Mesenchymal stem cell (in vitro differentiated cells and primary cell): Measurements from ENCODE around the gene MAST2.

Source experiments
- DNase-seq: peaks from one replicate; pipeline ENCODE4 v3.0.0-alpha.2; 2013
- H2AFZ ChIP-seq: one replicate; pipeline ENCODE4 v1.6.1; 2013; ENCODE audit warnings: low read depth, mild to moderate bottlenecking, control low read depth, inconsistent platforms, low read length, moderate library complexity
- H2AK5ac ChIP-seq: 2 replicates; pipeline ENCODE4 v1.6.1; 2013; ENCODE audit warnings: low read length, moderate library complexity, mild to moderate bottlenecking, inconsistent platforms; ENCODE audit not compliant: severe bottlenecking
- H2BK120ac ChIP-seq: one replicate; pipeline ENCODE4 v1.6.1; 2013; ENCODE audit warnings: low read depth, mild to moderate bottlenecking, inconsistent platforms, low read length, moderate library complexity
- H2BK12ac ChIP-seq, 2 experiments: one replicate each; pipeline ENCODE4 v1.6.1; 2013; ENCODE audit warnings: inconsistent platforms in 2 of 2, low read length in 2 of 2, mild to moderate bottlenecking in 2 of 2, moderate library complexity in 2 of 2, control low read depth in 1 of 2
- H2BK15ac ChIP-seq: one replicate; pipeline ENCODE4 v1.6.1; 2013; ENCODE audit warnings: mild to moderate bottlenecking, low read depth, inconsistent platforms; ENCODE audit not compliant: poor library complexity, severe bottlenecking
- H2BK5ac ChIP-seq: 2 replicates; pipeline ENCODE4 v1.6.1; 2013; ENCODE audit warnings: low read depth, mild to moderate bottlenecking, low read length, control low read depth, inconsistent platforms; ENCODE audit not compliant: poor library complexity, severe bottlenecking
- H3K14ac ChIP-seq, 2 experiments: one replicate each; pipeline ENCODE4 v1.6.1; 2013; ENCODE audit warnings: inconsistent platforms in 2 of 2, low read length in 2 of 2, control low read depth in 1 of 2, mild to moderate bottlenecking in 1 of 2, moderate library complexity in 1 of 2
- H3K18ac ChIP-seq, 2 experiments: one replicate each; pipeline ENCODE4 v1.6.1; 2013; ENCODE audit warnings: inconsistent platforms in 2 of 2, low read length in 2 of 2, control low read depth in 1 of 2, low read depth in 1 of 2, mild to moderate bottlenecking in 1 of 2
- H3K23ac ChIP-seq, 2 experiments: one replicate each; pipeline ENCODE4 v1.6.1; 2013; ENCODE audit warnings: inconsistent platforms in 2 of 2, low read length in 2 of 2, mild to moderate bottlenecking in 2 of 2, moderate library complexity in 2 of 2, control low read depth in 1 of 2
- H3K27ac ChIP-seq: 2 replicates; pipeline ENCODE4 v1.5.1; 2013; ENCODE audit warnings: mild to moderate bottlenecking, moderate library complexity, low read length, control low read depth, inconsistent platforms; ENCODE audit not compliant: poor library complexity, severe bottlenecking
- H3K27me3 ChIP-seq, 2 experiments: 2 replicates each; pipeline versions ENCODE4 v1.6.1 to v1.7.0; 2013; ENCODE audit warnings: low read length in 2 of 2, mild to moderate bottlenecking in 2 of 2, moderate library complexity in 2 of 2, control low read depth in 1 of 2, inconsistent platforms in 1 of 2; ENCODE audit not compliant: control insufficient read depth in 1 of 2, insufficient read depth in 1 of 2
- H3K36me3 ChIP-seq, 2 experiments: 2 replicates each; pipeline versions ENCODE4 v1.6.1 to v1.7.0; 2013; ENCODE audit warnings: low read length in 2 of 2, control low read depth in 1 of 2, inconsistent platforms in 1 of 2, low read depth in 1 of 2, mild to moderate bottlenecking in 1 of 2; ENCODE audit not compliant: insufficient read depth in 2 of 2, control insufficient read depth in 1 of 2
- H3K4ac ChIP-seq, 2 experiments: one replicate each; pipeline ENCODE4 v1.6.1; 2013; ENCODE audit warnings: inconsistent platforms in 2 of 2, low read length in 2 of 2, mild to moderate bottlenecking in 2 of 2, moderate library complexity in 2 of 2, control low read depth in 1 of 2, low read depth in 1 of 2
- H3K4me1 ChIP-seq: 2 replicates; pipeline ENCODE4 v1.6.1; 2013; ENCODE audit warnings: low read depth, low read length, control low read depth; ENCODE audit not compliant: control insufficient read depth, insufficient read depth
- H3K4me2 ChIP-seq: 2 replicates; pipeline ENCODE4 v1.6.1; 2013; ENCODE audit warnings: low read length, mild to moderate bottlenecking, inconsistent platforms; ENCODE audit not compliant: poor library complexity, severe bottlenecking
- H3K4me3 ChIP-seq, 2 experiments: 2 replicates each; pipeline versions ENCODE4 v1.5.1 to v1.7.0; 2013; ENCODE audit warnings: low read length in 2 of 2, mild to moderate bottlenecking in 2 of 2, control low read depth in 1 of 2, low read depth in 1 of 2; ENCODE audit not compliant: insufficient read depth in 1 of 2
- H3K79me1 ChIP-seq: replicated peaks from 2 replicates; pipeline ENCODE4 v1.6.1; 2013; ENCODE audit warnings: mild to moderate bottlenecking, control low read depth, low read length, inconsistent platforms; ENCODE audit not compliant: poor library complexity, severe bottlenecking
- H3K9ac ChIP-seq: 2 replicates; pipeline ENCODE4 v1.7.0; 2013; ENCODE audit warnings: mild to moderate bottlenecking, low read length, moderate library complexity
- H3K9me3 ChIP-seq: 2 replicates; pipeline ENCODE4 v1.7.0; 2013; ENCODE audit warnings: mild to moderate bottlenecking, low read length; ENCODE audit not compliant: control insufficient read depth
- H4K8ac ChIP-seq: one replicate; pipeline ENCODE4 v1.6.1; 2013; ENCODE audit warnings: inconsistent platforms, mild to moderate bottlenecking, low read length, moderate library complexity
- H4K91ac ChIP-seq: one replicate; pipeline ENCODE4 v1.6.1; 2013; ENCODE audit warnings: mild to moderate bottlenecking, low read length, inconsistent platforms
- WGBS: methylation state at CpG from one replicate; pipeline ENCODE4 v1.1.7; 2013; ENCODE audit warnings: mixed read lengths; 5-methylcytosine and 5-hydroxymethylcytosine counted together

The MAST2 gene

GRCh38 chr1:45979074-45979777 is 175.8 kb downstream of the MAST2 start:
- Histone ChIP-seq H3K23ac (no peak overlapping the region), H2AFZ (no peak overlapping the region), H4K8ac (no peak overlapping the region), H3K79me1 (peaks cover 6% of the 10 kb centered on the region), H3K9ac (peak overlapping the region; percentile 45), H3K4me1 (peaks cover 7% of the 10 kb centered on the region), H3K18ac (no peak overlapping the region), H2BK15ac (no peak overlapping the region), H3K27me3 (no peaks in the 10 kb centered on the region), H3K4me2 (no peak overlapping the region), H3K4ac (no peak overlapping the region), H2BK12ac (no peak overlapping the region), H2BK5ac (no peak overlapping the region), H3K9me3 (no peaks in the 10 kb centered on the region), H3K27ac (peak overlapping the region; percentile 69), H3K4me3 (no peak overlapping the region), H3K36me3 (no peaks in the 10 kb centered on the region), H2AK5ac (no peak overlapping the region), H2BK120ac (no peak overlapping the region), H3K14ac (no peak overlapping the region), H4K91ac (no peak overlapping the region)
- 41% methylated on average over 2 of the region's 2 CpGs for WGBS
- DNase-seq = peak; percentile 66

GRCh38 chr1:45979778-45980176 is 176.4 kb downstream of the MAST2 start:
- Histone ChIP-seq H2AK5ac (no peak overlapping the region), H3K4me1 (peaks cover 7% of the 10 kb centered on the region), H3K36me3 (no peaks in the 10 kb centered on the region), H3K18ac (no peak overlapping the region), H4K91ac (no peak overlapping the region), H3K4me3 (no peak overlapping the region), H3K4ac (no peak overlapping the region), H3K79me1 (peaks cover 6% of the 10 kb centered on the region), H2BK5ac (no peak overlapping the region), H3K4me2 (no peak overlapping the region), H3K14ac (no peak overlapping the region), H2BK12ac (no peak overlapping the region), H3K9me3 (no peaks in the 10 kb centered on the region), H2BK15ac (no peak overlapping the region), H3K27ac (peak overlapping the region; percentile 69), H4K8ac (no peak overlapping the region), H3K23ac (no peak overlapping the region), H3K9ac (no peak overlapping the region), H3K27me3 (no peaks in the 10 kb centered on the region), H2AFZ (no peak overlapping the region), H2BK120ac (no peak overlapping the region)
- 93% methylated on average over 5 of the region's 5 CpGs for WGBS
- no peak for DNase-seq

- H3K4ac ChIP-seq = no peak overlapping the region
- H2BK120ac ChIP-seq = no peak overlapping the region
- no peak overlapping the region for H3K4me2 ChIP-seq
- H3K23ac ChIP-seq = no peak overlapping the region
- H3K9ac ChIP-seq = no peak overlapping the region
- no peak overlapping the region for H3K14ac ChIP-seq
- H3K4me1 ChIP-seq = peaks cover 6% of the 10 kb centered on the region
- WGBS = 100% methylated on average over 1 of the region's 2 CpGs
- no peak overlapping the region for H4K91ac ChIP-seq
- H3K18ac ChIP-seq = no peak overlapping the region
- H3K27ac ChIP-seq = no peak overlapping the region
- no peak overlapping the region for H3K4me3 ChIP-seq
- H3K27me3 ChIP-seq = no peaks in the 10 kb centered on the region
- no peak overlapping the region for H2BK15ac ChIP-seq
- no peaks in the 10 kb centered on the region for H3K36me3 ChIP-seq
- peaks cover 6% of the 10 kb centered on the region for H3K79me1 ChIP-seq
- H2AK5ac ChIP-seq = peak overlapping the region; percentile 19
- H2BK5ac ChIP-seq = no peak overlapping the region
- no peak for DNase-seq
- H2BK12ac ChIP-seq = no peak overlapping the region
- H3K9me3 ChIP-seq = no peaks in the 10 kb centered on the region
- peak overlapping the region; percentile 61 for H4K8ac ChIP-seq
- no peak overlapping the region for H2AFZ ChIP-seq
Observed at GRCh38 chr1:45982359-45982758, 178.9 kb downstream of the MAST2 start.

GRCh38 chr1:45983967-45984366 is 180.6 kb downstream of the MAST2 start:
- Histone ChIP-seq H3K9me3 (no peaks in the 10 kb centered on the region), H3K79me1 (peaks cover 7% of the 10 kb centered on the region), H3K27ac (no peak overlapping the region), H3K14ac (no peak overlapping the region), H2BK5ac (no peak overlapping the region), H3K4me3 (no peak overlapping the region), H2AK5ac (no peak overlapping the region), H2BK15ac (no peak overlapping the region), H3K4ac (no peak overlapping the region), H3K4me2 (no peak overlapping the region), H4K91ac (no peak overlapping the region), H3K4me1 (peaks cover 6% of the 10 kb centered on the region), H2BK120ac (no peak overlapping the region), H3K18ac (no peak overlapping the region), H2BK12ac (no peak overlapping the region), H3K23ac (no peak overlapping the region), H3K27me3 (no peaks in the 10 kb centered on the region), H3K36me3 (no peaks in the 10 kb centered on the region), H4K8ac (no peak overlapping the region), H3K9ac (no peak overlapping the region), H2AFZ (no peak overlapping the region)
- DNase-seq = no peak
